Fibroblast of mammary gland (primary cell): ENCODE results near the gene SOCS1.

Experiments
- DNase-seq: peaks from one replicate; pipeline ENCODE4 v3.0.0-alpha.2; 2010; ENCODE audit warnings: low read depth
- H3K4me3 ChIP-seq: 2 replicates; pipeline ENCODE4 v1.5.1; 2011; ENCODE audit warnings: low read depth, mild to moderate bottlenecking, low read length, moderate library complexity; ENCODE audit not compliant: control insufficient read depth
- TF ChIP-seq, protein P1 (sequence below): conservative IDR thresholded peaks from 2 replicates; pipeline ENCODE4 v1.5.1; 2011; ENCODE audit warnings: low read depth, low read length, inconsistent platforms; ENCODE audit not compliant: control insufficient read depth, insufficient read depth

Gene SOCS1

DNA sequence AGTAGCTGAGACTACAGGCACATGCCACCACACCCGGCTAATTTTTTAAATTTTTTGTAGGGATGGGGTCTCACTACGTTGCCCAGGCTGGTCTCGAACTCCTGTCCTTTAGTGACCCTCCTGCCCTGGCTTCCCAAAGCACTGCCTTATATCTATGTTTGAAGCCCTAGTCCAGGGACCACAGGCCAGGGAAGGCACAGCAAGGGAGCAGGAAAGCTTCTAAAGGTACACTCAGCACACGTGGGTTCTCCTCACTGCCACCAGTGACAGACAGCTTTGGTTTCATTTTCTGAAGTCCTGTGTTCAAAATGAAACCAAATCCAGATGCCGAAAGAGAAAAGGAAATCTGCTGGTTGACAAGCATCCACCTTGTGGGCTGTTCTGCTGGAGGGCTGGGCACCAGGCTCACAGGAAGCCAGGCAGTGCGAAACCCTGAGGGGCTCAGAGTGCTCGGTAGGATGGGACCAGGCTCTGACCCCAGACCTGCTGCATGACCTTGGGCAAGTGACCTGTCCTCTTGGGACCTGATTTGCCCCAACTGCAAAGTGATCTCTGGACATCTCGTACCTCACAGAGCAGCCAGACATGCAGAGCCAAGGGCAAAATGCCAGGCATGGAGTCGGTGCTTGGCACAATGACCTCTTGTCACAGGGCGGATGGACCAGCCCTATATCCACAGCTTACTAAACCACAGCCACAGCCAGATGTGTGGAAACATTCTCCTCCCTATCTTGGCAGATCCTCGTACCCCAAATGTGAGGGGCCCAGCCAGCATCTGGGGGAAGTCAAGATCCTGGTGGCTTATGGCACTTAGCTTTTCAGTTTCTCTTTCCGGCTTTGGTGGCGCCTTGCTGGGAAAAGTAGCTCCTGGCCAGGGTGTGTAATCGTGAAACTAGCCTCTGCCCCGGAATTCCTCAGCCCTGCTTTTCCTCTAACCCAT lies 2.8 kb upstream of the SOCS1 start:
- no peak for DNase-seq
- no peak overlapping the region for H3K4me3 ChIP-seq
- TF ChIP-seq, protein P1, sequence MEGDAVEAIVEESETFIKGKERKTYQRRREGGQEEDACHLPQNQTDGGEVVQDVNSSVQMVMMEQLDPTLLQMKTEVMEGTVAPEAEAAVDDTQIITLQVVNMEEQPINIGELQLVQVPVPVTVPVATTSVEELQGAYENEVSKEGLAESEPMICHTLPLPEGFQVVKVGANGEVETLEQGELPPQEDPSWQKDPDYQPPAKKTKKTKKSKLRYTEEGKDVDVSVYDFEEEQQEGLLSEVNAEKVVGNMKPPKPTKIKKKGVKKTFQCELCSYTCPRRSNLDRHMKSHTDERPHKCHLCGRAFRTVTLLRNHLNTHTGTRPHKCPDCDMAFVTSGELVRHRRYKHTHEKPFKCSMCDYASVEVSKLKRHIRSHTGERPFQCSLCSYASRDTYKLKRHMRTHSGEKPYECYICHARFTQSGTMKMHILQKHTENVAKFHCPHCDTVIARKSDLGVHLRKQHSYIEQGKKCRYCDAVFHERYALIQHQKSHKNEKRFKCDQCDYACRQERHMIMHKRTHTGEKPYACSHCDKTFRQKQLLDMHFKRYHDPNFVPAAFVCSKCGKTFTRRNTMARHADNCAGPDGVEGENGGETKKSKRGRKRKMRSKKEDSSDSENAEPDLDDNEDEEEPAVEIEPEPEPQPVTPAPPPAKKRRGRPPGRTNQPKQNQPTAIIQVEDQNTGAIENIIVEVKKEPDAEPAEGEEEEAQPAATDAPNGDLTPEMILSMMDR = no peak

- peak overlapping the region; percentile 75 for H3K4me3 ChIP-seq
- peak; percentile 82 for DNase-seq
- TF ChIP-seq, protein P1 = peak; percentile 86
These were observed 1.3 kb upstream of the SOCS1 start for GRCh38 chr16:11257131-11257938.

- H3K4me3 ChIP-seq = peak overlapping the region; percentile 75
- DNase-seq = peak; percentile 31
- TF ChIP-seq, protein P1 = no peak
These were observed 692 bp upstream of the SOCS1 start for GRCh38 chr16:11256661-11257130.

DNA sequence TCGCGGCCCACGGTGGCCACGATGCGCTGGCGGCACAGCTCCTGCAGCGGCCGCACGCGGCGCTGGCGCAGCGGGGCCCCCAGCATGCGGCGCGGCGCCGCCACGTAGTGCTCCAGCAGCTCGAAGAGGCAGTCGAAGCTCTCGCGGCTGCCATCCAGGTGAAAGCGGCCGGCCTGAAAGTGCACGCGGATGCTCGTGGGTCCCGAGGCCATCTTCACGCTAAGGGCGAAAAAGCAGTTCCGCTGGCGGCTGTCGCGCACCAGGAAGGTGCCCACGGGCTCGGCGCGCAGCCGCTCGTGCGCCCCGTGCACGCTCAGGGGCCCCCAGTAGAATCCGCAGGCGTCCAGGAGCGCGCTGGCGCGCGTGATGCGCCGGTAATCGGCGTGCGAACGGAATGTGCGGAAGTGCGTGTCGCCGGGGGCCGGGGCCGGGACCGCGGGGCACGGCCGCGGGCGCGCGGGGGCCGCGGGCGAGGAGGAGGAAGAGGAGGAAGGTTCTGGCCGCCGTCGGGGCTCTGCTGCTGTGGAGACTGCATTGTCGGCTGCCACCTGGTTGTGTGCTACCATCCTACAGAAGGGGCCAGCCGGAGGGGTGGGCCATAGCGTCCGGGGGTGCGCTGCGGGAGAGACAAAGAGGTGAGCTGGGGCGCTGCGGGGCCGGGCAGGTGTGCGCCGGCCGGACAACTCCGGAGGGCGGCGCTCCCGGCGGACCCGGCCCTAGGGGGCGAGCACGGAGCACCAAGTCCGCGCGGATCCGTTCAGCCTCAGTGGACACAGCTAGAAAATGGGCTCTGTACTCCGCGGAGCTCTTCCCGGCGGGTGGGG lies 879 bp downstream of the SOCS1 start:
- peak overlapping the region; percentile 50 for H3K4me3 ChIP-seq
- TF ChIP-seq, protein P1 = no peak
- DNase-seq = peak; percentile 36

DNA sequence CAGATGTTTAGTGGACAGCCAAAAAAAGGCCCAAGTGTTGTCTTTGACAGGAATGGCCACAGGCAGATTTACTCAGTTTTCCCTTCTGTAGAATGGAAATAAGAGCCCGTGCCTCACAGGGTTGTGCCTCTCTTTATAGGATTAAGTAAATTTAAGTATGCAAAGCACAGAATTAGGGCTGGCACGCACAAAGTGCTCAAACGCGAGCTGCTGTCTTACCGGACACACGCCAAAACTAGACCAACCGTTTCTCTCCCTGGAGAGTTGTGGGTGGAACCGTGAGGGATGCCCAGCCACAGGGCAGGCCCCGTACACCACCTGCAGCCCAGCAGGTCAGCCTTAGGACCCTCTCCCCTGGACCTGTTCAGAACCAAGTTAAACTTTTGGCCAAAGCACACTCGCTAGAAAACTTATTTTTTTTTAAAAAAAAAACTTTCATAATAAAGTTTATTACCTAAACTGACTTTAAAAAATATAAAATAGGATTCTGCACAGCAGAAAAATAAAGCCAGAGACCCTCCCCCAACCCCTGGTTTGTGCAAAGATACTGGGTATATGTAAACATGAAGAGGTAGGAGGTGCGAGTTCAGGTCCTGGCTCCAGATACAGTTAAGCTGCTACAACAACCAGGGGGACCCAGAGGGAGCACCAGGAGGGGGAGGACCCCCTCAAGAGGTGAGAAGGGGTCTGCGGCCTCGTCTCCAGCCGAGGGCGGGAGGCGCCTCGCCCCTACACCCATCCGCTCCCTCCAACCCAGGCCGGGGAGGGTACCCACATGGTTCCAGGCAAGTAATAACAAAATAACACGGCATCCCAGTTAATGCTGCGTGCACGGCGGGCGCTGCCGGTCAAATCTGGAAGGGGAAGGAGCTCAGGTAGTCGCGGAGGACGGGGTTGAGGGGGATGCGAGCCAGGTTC lies 1.8 kb downstream of the SOCS1 start:
- TF ChIP-seq, protein P1 = no peak
- no peak for DNase-seq
- peak overlapping the region; percentile 29 for H3K4me3 ChIP-seq
